K562 (cell line): ENCODE measurements around the gene PLXNB1. TPM values are rescaled to one million over a fixed set of nuclear protein-coding genes. Genes with fewer than 3 reads are reported as not detected.

Source experiments
- ATAC-seq: fragments of 200-7000 bp; cut with Tn5 transposase; 3 replicates; pipeline ENCODE4 v1.9.1; 2020; ENCODE audit warnings: moderate library complexity
- BruUV-seq: library from RNA; stranded (reverse); fragments of 400-500 nt; replicated peaks from 2 replicates; lab custom pipeline; 2021; lab: Mats Ljungman, UMichigan
- CTCF ChIA-PET: fragments of 300-600 bp; formaldehyde crosslinking; extraction: SDS; loops from one replicate; lab custom pipeline; 2021; ENCODE audit warnings: low intra/inter-chr PET ratio; lab: Yijun Ruan, JAX
- POLR2A ChIA-PET: fragments of 300-600, 350-650 bp; sonication (Branson Sonifier 250); formaldehyde crosslinking; extraction: SDS; loops from one replicate; lab custom pipeline; 2021; ENCODE audit warnings: antibody characterized with exemption, inconsistent platforms; lab: Yijun Ruan, JAX
- DNase-seq, 4 experiments: peaks; one replicate each; pipeline versions ENCODE4 v3.0.0 to v3.0.0-alpha.2; 2011 to 2018; ENCODE audit warnings: low spot score in 3 of 4, mixed read lengths in 3 of 4; ENCODE audit errors: extremely low read depth in 1 of 4
- FAIRE-seq: peaks from 2 replicates; lab custom pipeline; 2011; peaks lifted over from hg19 to GRCh38; lab: Jason Lieb, UNC
- H2AFZ ChIP-seq: 2 replicates; pipeline ENCODE4 v1.6.0; 2011; ENCODE audit warnings: low read depth, low read length, control low read depth, inconsistent platforms
- H3K27ac ChIP-seq: fragments of 200-600 bp; 3 replicates; pipeline ENCODE4 v1.8.0; 2011; ENCODE audit warnings: low read depth, mild to moderate bottlenecking, control low read depth, inconsistent platforms, low read length, moderate library complexity, mixed read lengths; ENCODE audit errors: extremely low read depth
- H3K27me3 ChIP-seq, 2 experiments: fragments of 300-600 bp in 1 of 2; 2 replicates in 1 of 2; 3 replicates in 1 of 2; pipeline versions ENCODE4 v1.6.0 to v1.8.0; 2011; ENCODE audit warnings: inconsistent platforms in 2 of 2, low read length in 2 of 2, mild to moderate bottlenecking in 1 of 2, mixed read lengths in 1 of 2, moderate library complexity in 1 of 2; ENCODE audit not compliant: control insufficient read depth in 2 of 2, insufficient read depth in 2 of 2
- H3K36me3 ChIP-seq: fragments of 300-600 bp; 3 replicates; pipeline ENCODE4 v1.8.0; 2011; ENCODE audit warnings: mild to moderate bottlenecking, low read length, inconsistent platforms; ENCODE audit not compliant: control insufficient read depth, insufficient read depth
- H3K4me1 ChIP-seq, 2 experiments: fragments of 200-600 bp in 1 of 2; replicated peaks in 1 of 2; 2 replicates in 1 of 2; 3 replicates in 1 of 2; pipeline versions ENCODE4 v1.5.1 to v1.8.0; 2011; ENCODE audit warnings: inconsistent platforms in 2 of 2, low read length in 2 of 2, mild to moderate bottlenecking in 1 of 2, mixed read lengths in 1 of 2, moderate library complexity in 1 of 2; ENCODE audit not compliant: control insufficient read depth in 2 of 2, insufficient read depth in 2 of 2
- H3K4me2 ChIP-seq: 2 replicates; pipeline ENCODE4 v1.6.1; 2011; ENCODE audit warnings: low read length, control low read depth, inconsistent platforms, mixed read lengths; ENCODE audit not compliant: insufficient read depth
- H3K4me3 ChIP-seq: fragments of 200-600 bp; sonication (generic), shearing (Covaris generic); 2 replicates; pipeline ENCODE4 v1.5.1; 2016; ENCODE audit warnings: control low read depth, inconsistent platforms
- H3K79me2 ChIP-seq: fragments of 200-600 bp; 3 replicates; pipeline ENCODE4 v1.8.0; 2011; ENCODE audit warnings: low read length, inconsistent platforms; ENCODE audit not compliant: control insufficient read depth, insufficient read depth
- H3K9ac ChIP-seq, 2 experiments: 2 replicates each; pipeline versions ENCODE4 v1.6.0 to v1.6.1; 2011; ENCODE audit warnings: low read depth in 2 of 2, low read length in 2 of 2, control low read depth in 1 of 2, inconsistent platforms in 1 of 2, mild to moderate bottlenecking in 1 of 2, mixed read lengths in 1 of 2; ENCODE audit not compliant: insufficient read depth in 1 of 2
- H3K9me1 ChIP-seq: one replicate; pipeline ENCODE4 v1.6.0; 2011; ENCODE audit warnings: inconsistent platforms, mild to moderate bottlenecking, low read length, moderate library complexity; ENCODE audit not compliant: control insufficient read depth, insufficient read depth
- H3K9me3 ChIP-seq: replicated peaks from 2 replicates; pipeline ENCODE4 v1.5.1; 2011; ENCODE audit warnings: low read depth, low read length, inconsistent platforms; ENCODE audit not compliant: control insufficient read depth, insufficient read depth
- H4K20me1 ChIP-seq: replicated peaks from 2 replicates; pipeline ENCODE4 v1.6.1; 2011; ENCODE audit warnings: low read length, inconsistent platforms, mixed read lengths; ENCODE audit not compliant: control insufficient read depth, insufficient read depth
- BMI1 ChIP-seq: fragments of 150-350 bp; IDR thresholded peaks from 2 replicates; pipeline ENCODE4 v1.6.1; 2014; ENCODE audit warnings: low read length
- CBFB ChIP-seq: sonication (generic); formaldehyde crosslinking; IDR thresholded peaks from 2 replicates; pipeline ENCODE4 v1.4.0; 2020; ENCODE audit warnings: mild to moderate bottlenecking, missing genetic modification reagents
- CSDE1 ChIP-seq, 2 experiments: fragments of 450-650 bp; IDR thresholded peaks; 2 replicates each; pipeline ENCODE4 v1.6.1; 2016; ENCODE audit warnings: mild to moderate bottlenecking in 1 of 2
- FOXJ2 ChIP-seq: fragments of 200-800 bp; sonication (Bioruptor generic); IDR thresholded peaks from 2 replicates; pipeline ENCODE4 v1.6.1; 2016; ENCODE audit warnings: missing genetic modification characterization, missing compliant biosample characterization
- RHOXF2B ChIP-seq: fragments of 250-450 bp; sonication (Bioruptor Pico); conservative IDR thresholded peaks from 2 replicates; pipeline ENCODE4 v1.5.1; 2021
- ZBTB8A ChIP-seq: fragments of 450-650 bp; IDR thresholded peaks from 2 replicates; pipeline ENCODE4 v1.6.1; 2018; ENCODE audit warnings: mild to moderate bottlenecking, moderate library complexity; ENCODE audit not compliant: partially characterized antibody
- whole genome bisulfite sequencing: fragments of 100-300 bp; shearing (Covaris generic); methylation state at CpG from one replicate; pipeline ENCODE4 v1.1.6; 2016; ENCODE audit warnings: low coverage, mixed read lengths; ENCODE audit not compliant: insufficient coverage; ENCODE audit errors: missing lambda C conversion rate; 5-methylcytosine and 5-hydroxymethylcytosine counted together
- in situ Hi-C: fragments of 300-500 bp; cut with MboI; formaldehyde crosslinking; loops from 4 replicates; pipeline ENCODE4 v1.15.0; 2018; ENCODE audit warnings: inconsistent platforms, mixed read lengths
- intact Hi-C: fragments of 100-400 bp; cut with micrococcal nuclease; formaldehyde crosslinking; loops from 2 replicates; pipeline ENCODE4 v1.14.2; 2022
- polyA plus RNA-seq, 8 experiments: library from polyadenylated mRNA; depleted of rRNA in 4 of 8; stranded (reverse) in 5 of 8; unstranded in 3 of 8; fragments of >200 nt; fragmentation: Nextera tagmentation in 2 of 8; fragmentation: Illumina TruSeq in 1 of 8; extraction: Ambion mirVana in 2 of 8; extraction: Trizol in 1 of 8; gene quantifications; 2 replicates each; pipeline versions ENCODE4 v1.2.1 to v1.2.3, GENCODE V29; 2011 to 2014; ENCODE audit warnings: inconsistent platforms in 1 of 8, missing spikeins in 1 of 8
- total RNA-seq, 7 experiments: library from RNA; depleted of rRNA in 6 of 7; stranded (reverse); fragments of >200 nt in 6 of 7; fragmentation: Illumina TruSeq in 2 of 7; extraction: Trizol in 2 of 7; gene quantifications; 2 replicates each; pipeline versions ENCODE4 v1.2.1 to v1.2.3, GENCODE V29; 2011 to 2021; ENCODE audit warnings: low replicate concordance in 1 of 7
- TF ChIP-seq, protein P1 (sequence below), 2 experiments: fragments of 450-650 bp; IDR thresholded peaks; 2 replicates each; pipeline ENCODE4 v1.6.1; 2016
- TF ChIP-seq, protein P2 (sequence below), 3 experiments: IDR thresholded peaks in 2 of 3; conservative IDR thresholded peaks in 1 of 3; 2 replicates each; pipeline ENCODE4 v1.5.1; 2011 to 2012; ENCODE audit warnings: low read length in 3 of 3, mild to moderate bottlenecking in 3 of 3, control low read depth in 2 of 3, improper control_type of control experiment in 1 of 3, inconsistent platforms in 1 of 3, low read depth in 1 of 3, mixed read lengths in 1 of 3, moderate library complexity in 1 of 3; ENCODE audit not compliant: insufficient read depth in 2 of 3

Gene PLXNB1
- total and polyA plus RNA-seq, 9 of the 15 experiments (the other 6 are each of a cell fraction or from before 2014, with no cell fraction given): 0.17 to 17.4 (median 6.0) TPM

DNA sequence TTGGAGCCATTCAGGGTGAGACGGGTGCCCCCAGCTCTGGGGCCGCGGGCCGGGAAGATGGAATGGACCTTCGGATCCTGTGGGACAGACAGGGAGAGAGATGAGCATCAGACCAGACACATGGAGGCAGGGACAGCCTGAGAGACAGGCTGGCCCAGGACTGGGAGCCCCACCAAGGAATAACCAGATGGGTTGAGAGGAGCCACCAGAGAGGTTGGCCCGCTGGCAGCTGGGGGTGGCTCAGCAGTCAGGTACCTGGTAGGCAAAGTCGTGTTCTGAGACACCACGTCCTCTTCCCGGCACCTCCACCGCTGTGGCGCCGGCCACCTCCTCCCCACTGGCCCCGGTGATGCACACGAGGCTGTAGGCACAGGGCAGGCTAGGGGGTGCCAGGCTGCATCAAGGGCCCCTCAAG is 13.8 kb downstream of the PLXNB1 start:
- CTCF ChIA-PET: no interaction called here

DNA sequence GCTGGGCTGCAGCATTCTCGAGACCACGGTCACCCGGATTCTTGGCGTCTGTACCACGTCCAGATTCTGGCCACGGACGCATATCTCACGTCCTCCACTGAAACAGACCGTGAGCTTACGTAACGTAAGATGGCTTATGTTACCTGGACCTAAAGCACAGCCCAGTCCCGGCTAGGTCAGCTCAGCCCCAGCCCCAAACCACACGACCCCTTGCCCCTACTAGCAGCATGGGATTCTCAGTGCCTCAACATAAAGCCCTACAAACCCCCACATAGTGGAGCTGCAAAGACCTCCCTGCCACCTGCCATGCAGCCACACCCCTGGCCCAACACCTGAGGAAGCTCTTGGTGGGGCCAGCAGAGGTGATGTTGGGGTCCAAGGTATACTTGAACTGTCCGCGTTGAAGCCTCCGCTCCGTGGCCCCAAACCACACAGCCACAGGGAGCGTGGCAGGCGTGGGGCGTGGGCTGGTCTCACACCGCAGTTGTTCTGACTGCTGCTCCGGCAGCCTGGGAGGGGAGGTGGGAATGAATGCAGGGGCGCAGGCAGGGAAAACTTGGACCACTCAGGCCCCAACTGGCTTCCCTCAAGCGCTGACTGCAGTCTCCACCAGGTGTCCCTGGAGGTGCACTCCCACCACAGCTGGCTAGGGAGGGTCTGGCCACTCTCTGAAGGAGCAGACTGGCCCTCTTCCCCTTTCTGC is 14.5 kb downstream of the PLXNB1 start:
- ChIA-PET CTCF (no interaction called here), POLR2A (interaction anchor here (0.6 to 1.0 kb wide), 4 partner anchors 9 to 38 kb away, joined by 3 to 4 read pairs (median 3); no protein-coding TSS in a partner anchor)
- Histone ChIP-seq H3K4me2 (no peak overlapping the region), H2AFZ (no peak overlapping the region), H3K36me3 (no peaks in the 10 kb centered on the region), H3K9ac (no peak overlapping the region), H3K27ac (no peak overlapping the region), H3K9me1 (no peaks in the 10 kb centered on the region), H3K4me1 (peaks cover 0 to 5% of the 10 kb centered on the region in 2 experiments; a peak in 2 of 5 replicates), H3K79me2 (no peaks in the 10 kb centered on the region), H3K9me3 (no peaks in the 10 kb centered on the region), H3K27me3 (no peaks in the 10 kb centered on the region), H3K4me3 (no peak overlapping the region), H4K20me1 (no peaks in the 10 kb centered on the region)
- DNase-seq (no peak), FAIRE-seq (no peak), ATAC-seq (peak; percentile 50; the same call in 2 of the 3 replicates)
- in situ Hi-C loops (no loop called here), intact Hi-C loops (no loop called here)
- 77% methylated on average over 16 of the region's 24 CpGs for WGBS
- BruUV-seq: no TSS peak
- TF ChIP-seq CSDE1 (IDR thresholded peaks at IDR 0.05) (no peak), RHOXF2B (no peak), BMI1 (no peak)
- TF ChIP-seq, protein P1, sequence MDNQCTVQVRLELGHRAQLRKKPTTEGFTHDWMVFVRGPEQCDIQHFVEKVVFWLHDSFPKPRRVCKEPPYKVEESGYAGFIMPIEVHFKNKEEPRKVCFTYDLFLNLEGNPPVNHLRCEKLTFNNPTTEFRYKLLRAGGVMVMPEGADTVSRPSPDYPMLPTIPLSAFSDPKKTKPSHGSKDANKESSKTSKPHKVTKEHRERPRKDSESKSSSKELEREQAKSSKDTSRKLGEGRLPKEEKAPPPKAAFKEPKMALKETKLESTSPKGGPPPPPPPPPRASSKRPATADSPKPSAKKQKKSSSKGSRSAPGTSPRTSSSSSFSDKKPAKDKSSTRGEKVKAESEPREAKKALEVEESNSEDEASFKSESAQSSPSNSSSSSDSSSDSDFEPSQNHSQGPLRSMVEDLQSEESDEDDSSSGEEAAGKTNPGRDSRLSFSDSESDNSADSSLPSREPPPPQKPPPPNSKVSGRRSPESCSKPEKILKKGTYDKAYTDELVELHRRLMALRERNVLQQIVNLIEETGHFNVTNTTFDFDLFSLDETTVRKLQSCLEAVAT (IDR thresholded peaks at IDR 0.05): no peak
- TF ChIP-seq, protein P2, sequence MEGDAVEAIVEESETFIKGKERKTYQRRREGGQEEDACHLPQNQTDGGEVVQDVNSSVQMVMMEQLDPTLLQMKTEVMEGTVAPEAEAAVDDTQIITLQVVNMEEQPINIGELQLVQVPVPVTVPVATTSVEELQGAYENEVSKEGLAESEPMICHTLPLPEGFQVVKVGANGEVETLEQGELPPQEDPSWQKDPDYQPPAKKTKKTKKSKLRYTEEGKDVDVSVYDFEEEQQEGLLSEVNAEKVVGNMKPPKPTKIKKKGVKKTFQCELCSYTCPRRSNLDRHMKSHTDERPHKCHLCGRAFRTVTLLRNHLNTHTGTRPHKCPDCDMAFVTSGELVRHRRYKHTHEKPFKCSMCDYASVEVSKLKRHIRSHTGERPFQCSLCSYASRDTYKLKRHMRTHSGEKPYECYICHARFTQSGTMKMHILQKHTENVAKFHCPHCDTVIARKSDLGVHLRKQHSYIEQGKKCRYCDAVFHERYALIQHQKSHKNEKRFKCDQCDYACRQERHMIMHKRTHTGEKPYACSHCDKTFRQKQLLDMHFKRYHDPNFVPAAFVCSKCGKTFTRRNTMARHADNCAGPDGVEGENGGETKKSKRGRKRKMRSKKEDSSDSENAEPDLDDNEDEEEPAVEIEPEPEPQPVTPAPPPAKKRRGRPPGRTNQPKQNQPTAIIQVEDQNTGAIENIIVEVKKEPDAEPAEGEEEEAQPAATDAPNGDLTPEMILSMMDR (IDR thresholded peaks at IDR 0.05 in 2 of 3, conservative IDR thresholded peaks at IDR 0.05 in 1 of 3; ENCODE audit: insufficient read depth in 2 of 3, low read depth in 1 of 3, low read length in 3 of 3): peak in 1 of 3 experiments; percentile 17; a peak in 1 of 6 replicates

More for the DNA sequence above, 13.8 kb downstream of the PLXNB1 start:
- H3K27ac ChIP-seq: no peak overlapping the region
- ATAC-seq (no peak), FAIRE-seq (no peak), DNase-seq (no peak)
- no peak for TF ChIP-seq CBFB (CRISPR knock-in tag)
- no peak for TF ChIP-seq ZBTB8A
- no peak for TF ChIP-seq FOXJ2 (tag)
- no peak overlapping the region for H3K4me2 ChIP-seq
- no peaks in the 10 kb centered on the region for H3K27me3 ChIP-seq
- no peaks in the 10 kb centered on the region for H3K9me3 ChIP-seq
- BruUV-seq: no TSS peak
- POLR2A ChIA-PET: interaction anchor here (0.7 to 1.0 kb wide), 2 partner anchors 10 to 20 kb away, joined by 3 to 4 read pairs; no protein-coding TSS in a partner anchor
- 53% methylated on average over 9 of the region's 14 CpGs for whole genome bisulfite sequencing
- no peaks in the 10 kb centered on the region for H3K79me2 ChIP-seq
- no peaks in the 10 kb centered on the region for H3K36me3 ChIP-seq
- no peak overlapping the region for H2AFZ ChIP-seq
- H3K9ac ChIP-seq: no peak overlapping the region
- no peaks in the 10 kb centered on the region for H3K9me1 ChIP-seq
- peaks cover 0 to 5% of the 10 kb centered on the region in 2 experiments; a peak in 2 of 5 replicates for H3K4me1 ChIP-seq
- no peaks in the 10 kb centered on the region for H4K20me1 ChIP-seq
- in situ Hi-C loops (no loop called here), intact Hi-C loops (no loop called here)
- H3K4me3 ChIP-seq: no peak overlapping the region
